ENCODE results near the gene PROZ.

PROZ gene

DNA sequence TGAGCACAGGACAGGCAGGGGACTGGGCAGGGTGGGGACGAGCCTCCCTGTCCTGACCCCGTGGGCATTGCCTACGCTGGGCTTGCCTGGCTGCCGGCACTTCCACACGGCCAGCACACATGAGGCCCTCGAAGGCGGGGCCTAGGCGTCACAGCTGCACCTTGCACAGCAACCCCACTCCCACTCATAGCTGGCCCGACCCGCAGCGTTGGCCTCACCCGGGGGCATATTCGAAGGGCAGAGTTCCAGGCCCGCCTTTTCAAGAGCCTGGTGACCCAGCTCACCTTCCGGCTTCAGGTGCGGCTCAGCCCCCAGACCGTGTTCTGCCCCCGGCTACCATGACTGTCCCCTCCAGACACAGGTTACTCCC lies 16.9 kb upstream of the PROZ start:
- H3K9ac ChIP-seq (ENCODE audit: low read length) = no peak overlapping the region
- H3F3A ChIP-seq (ENCODE audit: insufficient read depth) = no peaks in the 10 kb centered on the region
- no peaks in the 10 kb centered on the region for H3K9me3 ChIP-seq (ENCODE audit: insufficient read depth, low read length)
- H3K4me2 ChIP-seq (ENCODE audit: low read depth, low read length, poor library complexity, severe bottlenecking) = no peak overlapping the region
- TF ChIP-seq, protein P1, sequence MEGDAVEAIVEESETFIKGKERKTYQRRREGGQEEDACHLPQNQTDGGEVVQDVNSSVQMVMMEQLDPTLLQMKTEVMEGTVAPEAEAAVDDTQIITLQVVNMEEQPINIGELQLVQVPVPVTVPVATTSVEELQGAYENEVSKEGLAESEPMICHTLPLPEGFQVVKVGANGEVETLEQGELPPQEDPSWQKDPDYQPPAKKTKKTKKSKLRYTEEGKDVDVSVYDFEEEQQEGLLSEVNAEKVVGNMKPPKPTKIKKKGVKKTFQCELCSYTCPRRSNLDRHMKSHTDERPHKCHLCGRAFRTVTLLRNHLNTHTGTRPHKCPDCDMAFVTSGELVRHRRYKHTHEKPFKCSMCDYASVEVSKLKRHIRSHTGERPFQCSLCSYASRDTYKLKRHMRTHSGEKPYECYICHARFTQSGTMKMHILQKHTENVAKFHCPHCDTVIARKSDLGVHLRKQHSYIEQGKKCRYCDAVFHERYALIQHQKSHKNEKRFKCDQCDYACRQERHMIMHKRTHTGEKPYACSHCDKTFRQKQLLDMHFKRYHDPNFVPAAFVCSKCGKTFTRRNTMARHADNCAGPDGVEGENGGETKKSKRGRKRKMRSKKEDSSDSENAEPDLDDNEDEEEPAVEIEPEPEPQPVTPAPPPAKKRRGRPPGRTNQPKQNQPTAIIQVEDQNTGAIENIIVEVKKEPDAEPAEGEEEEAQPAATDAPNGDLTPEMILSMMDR (IDR thresholded peaks at IDR 0.05; ENCODE audit: insufficient read depth, low read length, poor library complexity, severe bottlenecking) = no peak
- no peak for TF ChIP-seq EZH2phosphoT487 (conservative IDR thresholded peaks at IDR 0.05; ENCODE audit: low read length)
- no peaks in the 10 kb centered on the region for H3K27me3 ChIP-seq (ENCODE audit: low read length)
- H3K79me2 ChIP-seq (ENCODE audit: insufficient read depth, low read length) = no peaks in the 10 kb centered on the region
- no peak overlapping the region for H3K4me3 ChIP-seq (ENCODE audit: insufficient read depth, low read length, poor library complexity, severe bottlenecking)
- H3K36me3 ChIP-seq (ENCODE audit: low read length) = no peaks in the 10 kb centered on the region
- H4K20me1 ChIP-seq (ENCODE audit: low read depth, low read length) = no peaks in the 10 kb centered on the region
- no peak overlapping the region for H2AFZ ChIP-seq (ENCODE audit: low read depth, low read length, severe bottlenecking)
- H3K27ac ChIP-seq (ENCODE audit: low read depth, low read length) = no peak overlapping the region
- H3K9me2 ChIP-seq (replicated peaks; ENCODE audit: insufficient read depth, low read length) = no peaks in the 10 kb centered on the region

DNA sequence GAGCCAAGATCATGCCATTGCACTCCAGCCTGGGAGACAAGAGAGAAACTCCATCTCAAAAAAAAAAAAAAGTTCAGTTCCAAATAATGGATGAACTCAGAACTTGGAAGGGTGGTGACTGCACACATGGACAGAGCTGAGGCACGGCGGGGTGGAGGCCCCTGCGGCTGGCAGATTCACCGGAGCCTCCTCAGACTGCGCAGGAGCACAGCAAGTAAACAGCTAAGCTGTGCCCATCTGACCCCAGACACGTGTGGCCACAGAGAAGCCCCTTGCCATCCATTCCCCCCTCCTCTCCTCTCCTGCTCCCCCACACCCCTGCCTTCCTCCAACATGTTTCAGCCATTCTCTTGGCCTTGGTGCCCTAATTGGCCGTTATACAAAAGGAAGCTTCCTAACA lies 15.6 kb upstream of the PROZ start:
- H3K4me2 ChIP-seq (ENCODE audit: low read depth, low read length, poor library complexity, severe bottlenecking) = no peak overlapping the region
- no peak overlapping the region for H3K9ac ChIP-seq (ENCODE audit: low read length)
- no peaks in the 10 kb centered on the region for H3K27me3 ChIP-seq (ENCODE audit: low read length)
- no peaks in the 10 kb centered on the region for H4K20me1 ChIP-seq (ENCODE audit: low read depth, low read length)
- H3K4me3 ChIP-seq (ENCODE audit: insufficient read depth, low read length, poor library complexity, severe bottlenecking) = no peak overlapping the region
- no peak overlapping the region for H3K27ac ChIP-seq (ENCODE audit: low read depth, low read length)
- no peaks in the 10 kb centered on the region for H3K79me2 ChIP-seq (ENCODE audit: insufficient read depth, low read length)
- H3F3A ChIP-seq (ENCODE audit: insufficient read depth) = no peaks in the 10 kb centered on the region
- TF ChIP-seq EZH2phosphoT487 (conservative IDR thresholded peaks at IDR 0.05; ENCODE audit: low read length) = no peak
- TF ChIP-seq, protein P1 (IDR thresholded peaks at IDR 0.05; ENCODE audit: insufficient read depth, low read length, poor library complexity, severe bottlenecking) = no peak
- H3K36me3 ChIP-seq (ENCODE audit: low read length) = no peaks in the 10 kb centered on the region
- H3K9me3 ChIP-seq (ENCODE audit: insufficient read depth, low read length) = no peaks in the 10 kb centered on the region
- no peak overlapping the region for H2AFZ ChIP-seq (ENCODE audit: low read depth, low read length, severe bottlenecking)
- H3K9me2 ChIP-seq (replicated peaks; ENCODE audit: insufficient read depth, low read length) = no peaks in the 10 kb centered on the region

DNA sequence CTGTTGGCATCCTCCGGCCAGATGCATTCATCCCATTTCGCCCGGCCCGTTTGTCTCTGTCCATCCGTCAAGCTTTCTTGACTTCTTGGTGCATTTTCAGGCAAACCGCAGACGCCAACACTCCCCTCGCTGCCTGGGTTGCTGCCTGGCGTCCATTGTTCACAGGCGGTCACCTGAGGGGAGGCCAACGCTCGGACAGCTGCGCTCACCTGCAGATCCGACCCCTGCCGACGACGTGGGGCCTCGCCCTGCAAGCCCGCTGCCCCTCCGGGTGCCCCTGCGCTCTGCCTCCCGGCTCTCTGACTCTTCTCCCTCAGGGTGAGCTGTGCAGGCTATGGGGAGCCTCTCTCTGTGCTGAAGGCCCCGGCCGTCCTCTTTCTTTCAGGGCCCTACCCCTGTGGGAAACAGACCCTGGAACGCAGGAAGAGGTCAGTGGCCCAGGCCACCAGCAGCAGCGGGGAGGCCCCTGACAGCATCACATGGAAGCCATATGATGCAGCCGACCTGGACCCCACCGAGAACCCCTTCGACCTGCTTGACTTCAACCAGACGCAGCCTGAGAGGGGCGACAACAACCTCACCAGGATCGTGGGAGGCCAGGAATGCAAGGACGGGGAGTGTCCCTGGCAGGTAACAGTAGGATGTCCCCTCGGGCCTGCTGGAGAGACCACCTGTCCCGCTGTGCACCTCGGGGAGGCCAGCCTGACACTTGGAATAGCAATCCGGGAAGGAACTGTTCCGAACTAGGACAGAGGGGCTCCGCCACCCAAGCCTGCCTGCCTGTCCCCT lies 14.8 kb upstream of the PROZ start:
- Histone ChIP-seq H4K20me1 (ENCODE audit: low read depth, low read length) (no peaks in the 10 kb centered on the region), H3K9ac (ENCODE audit: low read length) (no peak overlapping the region), H3F3A (ENCODE audit: insufficient read depth) (no peaks in the 10 kb centered on the region), H3K27me3 (ENCODE audit: low read length) (no peaks in the 10 kb centered on the region), H3K36me3 (ENCODE audit: low read length) (no peaks in the 10 kb centered on the region), H3K9me2 (replicated peaks; ENCODE audit: insufficient read depth, low read length) (no peaks in the 10 kb centered on the region), H3K27ac (ENCODE audit: low read depth, low read length) (no peak overlapping the region), H2AFZ (ENCODE audit: low read depth, low read length, severe bottlenecking) (no peak overlapping the region), H3K4me2 (ENCODE audit: low read depth, low read length, poor library complexity, severe bottlenecking) (no peak overlapping the region), H3K4me3 (ENCODE audit: insufficient read depth, low read length, poor library complexity, severe bottlenecking) (no peak overlapping the region), H3K79me2 (ENCODE audit: insufficient read depth, low read length) (no peaks in the 10 kb centered on the region), H3K9me3 (ENCODE audit: insufficient read depth, low read length) (no peaks in the 10 kb centered on the region)
- TF ChIP-seq EZH2phosphoT487 (conservative IDR thresholded peaks at IDR 0.05; ENCODE audit: low read length) = no peak
- TF ChIP-seq, protein P1 (IDR thresholded peaks at IDR 0.05; ENCODE audit: insufficient read depth, low read length, poor library complexity, severe bottlenecking) = no peak
